Thoracic aorta (tissue), 2 donors: Measurements from ENCODE around the gene WDR62. TPM values are rescaled to one million over a fixed set of nuclear protein-coding genes. Genes with fewer than 3 reads are reported as not detected.

Experiments
- ATAC-seq: fragments of 150-250 bp; one replicate; pipeline ENCODE4 v1.8.0; 2017; ENCODE audit warnings: low read depth; ENCODE audit not compliant: insufficient number of reproducible peaks, low FRiP score
- DNase-seq: peaks from one replicate; pipeline ENCODE4 v3.0.0-alpha.2; 2020; ENCODE audit warnings: low spot score
- H3K27ac ChIP-seq, 2 donors: fragments of 200-600 bp; sonication (generic); 1 replicate in 1 of 2; 2 replicates in 1 of 2; pipeline ENCODE4 v1.5.1; 2016; ENCODE audit warnings: mild to moderate bottlenecking in 2 of 2, moderate library complexity in 2 of 2
- H3K27me3 ChIP-seq: fragments of 200-600 bp; sonication (generic); replicated peaks from 2 replicates; pipeline ENCODE4 v1.6.0; 2016; ENCODE audit warnings: mild to moderate bottlenecking; ENCODE audit not compliant: insufficient read depth
- H3K36me3 ChIP-seq: fragments of 200-600 bp; sonication (generic); one replicate; pipeline ENCODE4 v1.5.1; 2016
- H3K4me1 ChIP-seq, 2 donors: fragments of 200-600 bp; sonication (generic); 1 replicate in 1 of 2; 2 replicates in 1 of 2; pipeline versions ENCODE4 v1.5.1 to v1.6.0; 2016; ENCODE audit warnings: low read depth in 2 of 2, mild to moderate bottlenecking in 1 of 2; ENCODE audit not compliant: control insufficient read depth in 1 of 2
- H3K4me3 ChIP-seq: fragments of 200-600 bp; sonication (generic); 2 replicates; pipeline ENCODE4 v1.5.1; 2016; ENCODE audit warnings: mild to moderate bottlenecking
- H3K9me3 ChIP-seq: fragments of 200-600 bp; sonication (generic); 2 replicates; pipeline ENCODE4 v1.5.1; 2016
- CTCF ChIP-seq: fragments of 200-600 bp; sonication (generic); IDR thresholded peaks from one replicate; pipeline ENCODE4 v1.5.1; 2019; ENCODE audit warnings: antibody characterized with exemption
- total RNA-seq, 2 donors: library from RNA; depleted of rRNA; stranded (reverse); fragments of >200 nt; gene quantifications; one replicate each; pipeline versions ENCODE4 v1.1.0 to v1.2.3, GENCODE V29; 2016

Gene WDR62
- total RNA-seq, 2 donors from 2014 or later, result 0.99 to 1.2 TPM

GRCh38 chr19:36142046-36142445 lies 87.3 kb downstream of the WDR62 start:
- TF ChIP-seq CTCF, result no peak
- H3K4me1 ChIP-seq, result peaks cover 12 to 20% of the 10 kb centered on the region in 2 donors
- peak overlapping the region in 1 of 2 donors; percentile 99 for H3K27ac ChIP-seq
- peaks cover 43% of the 10 kb centered on the region for H3K36me3 ChIP-seq
- H3K27me3 ChIP-seq, result no peaks in the 10 kb centered on the region
- ATAC-seq (no peak), DNase-seq (no peak)
- H3K9me3 ChIP-seq, result no peaks in the 10 kb centered on the region
- H3K4me3 ChIP-seq, result no peak overlapping the region

- peaks cover 47% of the 10 kb centered on the region for H3K36me3 ChIP-seq
Measured at GRCh38 chr19:36142496-36142895, 87.8 kb downstream of the WDR62 start.

GRCh38 chr19:36144624-36145023 lies 89.9 kb downstream of the WDR62 start:
- H3K4me1 ChIP-seq, result peaks cover 6 to 8% of the 10 kb centered on the region in 2 donors
- H3K4me3 ChIP-seq, result no peak overlapping the region
- H3K27me3 ChIP-seq, result no peaks in the 10 kb centered on the region
- H3K27ac ChIP-seq, result no peak overlapping the region
- no peak for TF ChIP-seq CTCF
- ATAC-seq (no peak), DNase-seq (no peak)
- no peaks in the 10 kb centered on the region for H3K9me3 ChIP-seq
- peaks cover 63% of the 10 kb centered on the region for H3K36me3 ChIP-seq

More at GRCh38 chr19:36142496-36142895, 87.8 kb downstream of the WDR62 start:
- Histone ChIP-seq H3K4me3 (no peak overlapping the region), H3K4me1 (peaks cover 9 to 16% of the 10 kb centered on the region in 2 donors), H3K9me3 (no peaks in the 10 kb centered on the region), H3K27me3 (no peaks in the 10 kb centered on the region), H3K27ac (no peak overlapping the region)
- ATAC-seq (no peak), DNase-seq (no peak)
- TF ChIP-seq CTCF, result no peak

- no peak for ATAC-seq
- H3K27ac ChIP-seq, result peak overlapping the region in 1 of 2 donors; percentile 99
- H3K4me3 ChIP-seq, result no peak overlapping the region
- TF ChIP-seq CTCF, result no peak
- peaks cover 47% of the 10 kb centered on the region for H3K36me3 ChIP-seq
- no peaks in the 10 kb centered on the region for H3K9me3 ChIP-seq
- no peaks in the 10 kb centered on the region for H3K27me3 ChIP-seq
- no peak for DNase-seq
- peaks cover 12 to 22% of the 10 kb centered on the region in 2 donors for H3K4me1 ChIP-seq
Measured at GRCh38 chr19:36149673-36150406, 95.1 kb downstream of the WDR62 start.

- Histone ChIP-seq H3K36me3 (peaks cover 40% of the 10 kb centered on the region), H3K4me3 (peak overlapping the region; percentile 83), H3K4me1 (peaks cover 12 to 22% of the 10 kb centered on the region in 2 donors), H3K27me3 (no peaks in the 10 kb centered on the region), H3K9me3 (no peaks in the 10 kb centered on the region), H3K27ac (peak overlapping the region; percentile 98 to 99)
- TF ChIP-seq CTCF, result no peak
- ATAC-seq (no peak), DNase-seq (no peak)
Measured at GRCh38 chr19:36150586-36150985, 95.9 kb downstream of the WDR62 start.
